LoVo (cell line): ENCODE measurements around the gene PBRM1.

Source experiments
- DNase-seq: peaks from one replicate; pipeline ENCODE4 v3.0.0-alpha.2; 2016; ENCODE audit warnings: low spot score

Gene PBRM1

DNA sequence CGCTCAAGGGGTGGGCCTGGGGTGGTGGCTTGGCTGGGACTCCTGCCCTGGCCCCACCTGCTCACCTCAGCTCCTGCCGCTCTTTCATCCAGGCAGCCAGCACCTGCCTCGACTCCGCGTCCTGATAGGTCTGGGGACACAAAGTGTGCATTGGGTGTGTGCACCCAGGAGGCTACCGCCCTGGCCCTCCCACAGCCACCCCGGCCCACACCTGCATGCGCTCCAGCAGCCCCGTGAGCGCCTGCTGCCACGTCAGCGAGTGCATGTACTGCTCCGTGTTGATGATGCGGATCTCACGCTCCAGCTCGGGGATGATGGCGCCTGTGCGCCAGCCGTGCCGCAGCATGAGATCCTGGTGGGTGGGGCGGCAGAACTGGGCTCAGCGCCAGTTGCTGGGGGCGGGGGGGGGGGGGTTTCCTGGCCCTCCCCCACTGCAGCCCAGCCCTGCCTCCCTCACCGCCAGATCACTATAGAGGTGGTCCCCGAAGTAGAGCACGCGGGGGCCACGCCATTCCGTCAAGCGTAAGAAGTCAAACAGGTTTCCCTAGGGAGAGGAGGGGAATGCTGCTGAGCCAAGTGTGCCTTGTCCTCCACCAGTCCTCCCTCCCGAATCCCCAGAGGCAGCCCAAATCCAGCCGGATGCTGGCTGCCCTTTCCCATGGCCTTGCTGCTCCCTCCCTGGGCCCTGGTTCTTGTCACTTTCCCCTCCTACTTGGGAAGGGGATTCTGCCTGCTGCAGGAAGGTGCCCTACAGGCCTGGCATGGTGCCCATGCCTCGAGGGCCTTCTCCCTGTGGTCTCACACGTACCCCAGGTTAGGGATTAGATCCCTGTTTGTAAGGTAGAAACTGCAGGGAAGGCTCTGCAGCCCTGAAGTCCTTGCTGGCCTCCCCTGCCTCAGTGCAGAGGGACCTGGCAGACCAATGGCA is 160.7 kb downstream of the PBRM1 start:
- DNase-seq, result no peak

DNA sequence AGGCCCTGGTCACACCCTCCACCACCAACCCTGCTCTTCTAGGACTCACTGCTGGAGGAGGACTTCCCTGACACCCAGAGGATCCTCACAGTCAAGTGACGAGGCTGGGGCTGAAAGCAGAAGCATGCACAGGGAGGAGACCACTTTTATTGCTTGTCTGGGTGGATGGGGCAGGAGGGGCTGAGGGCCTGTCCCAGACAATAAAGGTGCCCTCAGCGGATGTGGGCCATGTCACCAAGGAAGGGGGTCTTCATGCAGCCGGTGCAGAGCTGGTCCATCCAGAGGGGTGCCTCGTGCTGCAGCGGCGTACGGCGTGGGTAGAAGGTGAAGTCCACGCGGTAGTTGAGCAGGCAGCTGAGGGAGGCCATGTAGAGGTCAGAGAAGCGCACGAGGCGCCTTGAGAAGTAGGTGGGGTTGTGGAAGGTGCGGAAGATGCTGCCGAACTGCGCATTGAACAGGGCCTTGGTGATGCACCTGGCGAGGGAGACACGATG is 161.4 kb downstream of the PBRM1 start:
- no peak for DNase-seq

DNA sequence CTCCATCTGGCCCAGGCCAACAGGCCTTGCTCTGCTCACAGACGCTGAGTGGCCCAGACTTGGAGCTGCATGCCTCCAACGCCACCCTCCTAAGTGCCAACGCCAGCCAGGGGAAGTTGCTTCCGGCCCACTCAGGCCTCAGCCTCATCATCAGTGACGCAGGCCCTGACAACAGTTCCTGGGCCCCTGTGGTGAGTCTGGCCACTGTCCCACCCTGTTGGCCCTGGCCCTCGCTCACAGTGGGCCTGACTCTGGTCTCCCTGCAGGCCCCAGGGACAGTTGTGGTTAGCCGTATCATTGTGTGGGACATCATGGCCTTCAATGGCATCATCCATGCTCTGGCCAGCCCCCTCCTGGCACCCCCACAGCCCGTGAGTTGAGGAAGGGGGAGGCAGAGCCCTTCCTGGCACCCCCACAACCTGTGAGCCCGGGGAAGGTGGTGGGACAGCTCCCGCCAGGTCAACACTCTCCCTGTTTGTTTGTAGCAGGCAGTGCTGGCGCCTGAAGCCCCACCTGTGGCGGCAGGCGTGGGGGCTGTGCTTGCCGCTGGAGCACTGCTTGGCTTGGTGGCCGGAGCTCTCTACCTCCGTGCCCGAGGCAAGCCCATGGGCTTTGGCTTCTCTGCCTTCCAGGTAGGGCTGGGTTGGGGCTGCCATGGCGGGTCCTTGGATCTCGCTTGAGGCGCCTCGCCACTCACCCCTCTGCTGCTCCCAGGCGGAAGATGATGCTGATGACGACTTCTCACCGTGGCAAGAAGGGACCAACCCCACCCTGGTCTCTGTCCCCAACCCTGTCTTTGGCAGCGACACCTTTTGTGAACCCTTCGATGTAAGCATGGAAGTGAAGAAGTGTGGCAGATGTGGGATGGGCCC is 162.1 kb downstream of the PBRM1 start:
- no peak for DNase-seq

DNA sequence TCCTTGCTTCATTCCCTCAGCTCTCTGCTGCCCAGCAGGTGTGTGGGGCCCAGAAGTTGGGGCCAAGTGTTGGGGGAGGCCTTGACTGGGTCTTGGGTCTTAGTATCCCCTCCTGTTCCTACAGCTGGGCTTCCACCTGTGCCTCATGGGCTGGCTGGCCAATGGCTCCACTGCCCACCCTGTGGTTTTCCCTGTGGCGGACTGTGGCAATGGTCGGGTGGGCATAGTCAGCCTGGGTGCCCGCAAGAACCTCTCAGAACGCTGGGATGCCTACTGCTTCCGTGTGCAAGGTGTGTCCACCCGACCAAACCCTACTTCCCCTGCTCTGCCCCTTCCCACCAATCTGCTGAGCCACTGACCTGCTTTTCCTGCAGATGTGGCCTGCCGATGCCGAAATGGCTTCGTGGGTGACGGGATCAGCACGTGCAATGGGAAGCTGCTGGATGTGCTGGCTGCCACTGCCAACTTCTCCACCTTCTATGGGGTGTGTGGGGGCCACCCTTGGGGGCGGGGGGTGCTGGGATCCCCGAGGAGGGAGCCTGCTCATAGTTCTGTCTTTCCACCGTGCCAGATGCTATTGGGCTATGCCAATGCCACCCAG is 163.0 kb downstream of the PBRM1 start:
- DNase-seq, result no peak

DNA sequence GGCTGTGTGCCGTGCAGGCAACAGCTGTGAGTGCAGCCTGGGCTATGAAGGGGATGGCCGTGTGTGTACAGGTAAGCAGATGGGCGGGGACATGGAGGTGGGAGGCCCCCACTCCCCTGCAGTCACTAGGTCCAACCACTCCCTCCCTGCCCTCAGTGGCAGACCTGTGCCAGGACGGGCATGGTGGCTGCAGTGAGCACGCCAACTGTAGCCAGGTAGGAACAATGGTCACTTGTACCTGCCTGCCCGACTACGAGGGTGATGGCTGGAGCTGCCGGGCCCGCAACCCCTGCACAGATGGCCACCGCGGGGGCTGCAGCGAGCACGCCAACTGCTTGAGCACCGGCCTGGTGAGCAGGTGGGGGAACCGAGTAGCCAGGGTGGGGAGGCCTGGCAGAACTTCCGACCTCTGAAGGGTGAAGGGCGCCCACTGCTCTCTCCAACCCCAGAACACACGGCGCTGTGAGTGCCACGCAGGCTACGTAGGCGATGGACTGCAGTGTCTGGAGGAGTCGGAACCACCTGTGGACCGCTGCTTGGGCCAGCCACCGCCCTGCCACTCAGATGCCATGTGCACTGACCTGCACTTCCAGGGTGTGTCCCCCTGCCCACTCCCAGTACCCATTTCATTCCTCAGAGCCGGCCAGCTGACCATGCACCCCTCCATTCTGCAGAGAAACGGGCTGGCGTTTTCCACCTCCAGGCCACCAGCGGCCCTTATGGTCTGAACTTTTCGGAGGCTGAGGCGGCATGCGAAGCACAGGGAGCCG is 163.6 kb downstream of the PBRM1 start:
- no peak for DNase-seq

DNA sequence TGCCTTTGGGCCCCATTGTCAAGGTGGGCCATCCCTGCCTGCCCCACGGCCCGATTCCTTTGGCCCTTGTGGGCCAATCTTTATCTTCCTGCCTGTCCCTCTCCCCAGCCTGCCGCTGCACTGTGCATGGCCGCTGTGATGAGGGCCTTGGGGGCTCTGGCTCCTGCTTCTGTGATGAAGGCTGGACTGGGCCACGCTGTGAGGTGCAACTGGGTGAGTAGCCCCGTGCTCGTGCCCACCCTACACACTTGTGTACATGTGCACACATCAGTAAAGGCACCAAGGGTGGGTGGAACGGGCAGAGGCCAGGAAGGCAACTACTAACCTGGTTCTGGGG is 164.3 kb downstream of the PBRM1 start:
- no peak for DNase-seq

DNA sequence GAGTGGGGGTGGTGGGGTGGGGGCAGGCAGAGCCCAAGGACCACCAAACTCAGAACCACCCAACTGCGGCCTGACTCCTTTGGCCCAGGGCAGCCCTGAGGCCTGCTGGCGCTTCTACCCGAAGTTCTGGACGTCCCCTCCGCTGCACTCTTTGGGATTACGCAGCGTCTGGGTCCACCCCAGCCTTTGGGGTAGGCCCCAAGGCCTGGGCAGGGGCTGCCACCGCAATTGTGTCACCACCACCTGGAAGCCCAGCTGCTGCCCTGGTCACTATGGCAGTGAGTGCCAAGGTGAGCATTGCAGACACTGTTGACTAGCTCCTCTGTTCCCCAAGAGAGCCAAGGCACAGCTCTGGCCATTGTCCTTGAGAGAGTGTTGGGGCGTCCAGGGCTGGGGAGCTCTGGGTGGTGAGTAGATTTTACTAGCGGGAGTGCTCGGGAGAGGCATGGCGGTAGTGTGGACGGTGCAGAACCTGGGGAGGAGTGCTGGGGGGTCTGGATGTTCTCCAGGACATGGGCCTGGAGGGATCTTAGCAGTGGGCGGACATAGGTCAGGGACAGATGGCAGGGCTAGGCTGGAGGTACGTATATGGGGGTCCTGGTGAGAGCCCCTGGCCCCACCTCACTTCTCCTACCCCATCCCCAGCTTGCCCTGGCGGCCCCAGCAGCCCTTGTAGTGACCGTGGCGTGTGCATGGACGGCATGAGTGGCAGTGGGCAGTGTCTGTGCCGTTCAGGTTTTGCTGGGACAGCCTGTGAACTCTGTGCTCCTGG is 164.8 kb downstream of the PBRM1 start:
- no peak for DNase-seq

DNA sequence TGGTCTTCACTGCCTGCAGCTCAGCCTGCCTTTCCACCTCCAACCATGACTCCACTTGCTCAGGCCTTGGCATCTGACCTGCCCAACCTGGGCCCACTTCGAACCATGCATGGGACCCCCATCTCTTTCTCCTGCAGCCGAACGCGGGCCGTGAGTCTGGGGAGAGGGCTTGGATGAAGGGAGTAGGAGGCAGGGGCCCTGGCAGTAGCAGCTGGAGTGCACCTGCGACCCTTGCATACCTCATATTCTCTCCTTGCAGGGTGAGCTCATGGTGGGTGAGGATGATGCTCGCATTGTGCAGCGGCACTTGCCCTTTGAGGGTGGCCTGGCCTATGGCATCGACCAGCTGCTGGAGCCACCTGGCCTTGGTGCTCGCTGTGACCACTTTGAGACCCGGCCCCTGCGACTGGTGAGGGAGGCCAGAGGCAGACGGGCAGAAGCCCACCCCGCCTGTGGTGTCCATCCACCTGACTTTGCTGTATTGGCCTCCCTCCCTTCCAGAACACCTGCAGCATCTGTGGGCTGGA is 165.5 kb downstream of the PBRM1 start:
- DNase-seq, result no peak

DNA sequence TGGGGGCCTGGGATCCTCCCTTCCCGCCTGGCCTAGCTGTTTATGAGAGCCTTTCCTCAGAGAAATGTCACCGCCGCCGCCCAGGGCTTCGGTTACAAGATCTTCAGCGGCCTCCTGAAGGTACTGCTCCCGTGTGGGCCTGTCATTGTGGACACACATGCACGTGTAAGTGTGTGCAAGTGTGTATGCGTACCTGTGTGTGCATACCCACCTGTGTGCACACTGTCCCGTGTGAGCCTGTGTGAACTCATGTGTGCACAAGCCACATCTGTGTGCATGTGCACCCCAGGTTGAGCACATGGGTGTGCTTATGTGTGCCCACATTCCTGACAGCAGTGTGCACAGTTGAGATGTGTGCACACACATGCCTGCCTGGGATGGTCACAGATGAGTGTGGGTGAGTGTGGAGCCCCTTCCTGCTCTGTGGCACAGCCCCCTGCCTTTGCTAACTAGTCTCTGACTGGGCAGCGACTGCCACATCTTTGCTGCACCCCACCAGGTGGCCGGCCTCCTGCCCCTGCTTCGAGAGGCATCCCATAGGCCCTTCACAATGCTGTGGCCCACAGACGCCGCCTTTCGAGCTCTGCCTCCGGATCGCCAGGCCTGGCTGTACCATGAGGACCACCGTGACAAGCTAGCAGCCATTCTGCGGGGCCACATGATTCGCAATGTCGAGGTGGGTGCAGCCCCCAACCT is 166.1 kb downstream of the PBRM1 start:
- no peak for DNase-seq

DNA sequence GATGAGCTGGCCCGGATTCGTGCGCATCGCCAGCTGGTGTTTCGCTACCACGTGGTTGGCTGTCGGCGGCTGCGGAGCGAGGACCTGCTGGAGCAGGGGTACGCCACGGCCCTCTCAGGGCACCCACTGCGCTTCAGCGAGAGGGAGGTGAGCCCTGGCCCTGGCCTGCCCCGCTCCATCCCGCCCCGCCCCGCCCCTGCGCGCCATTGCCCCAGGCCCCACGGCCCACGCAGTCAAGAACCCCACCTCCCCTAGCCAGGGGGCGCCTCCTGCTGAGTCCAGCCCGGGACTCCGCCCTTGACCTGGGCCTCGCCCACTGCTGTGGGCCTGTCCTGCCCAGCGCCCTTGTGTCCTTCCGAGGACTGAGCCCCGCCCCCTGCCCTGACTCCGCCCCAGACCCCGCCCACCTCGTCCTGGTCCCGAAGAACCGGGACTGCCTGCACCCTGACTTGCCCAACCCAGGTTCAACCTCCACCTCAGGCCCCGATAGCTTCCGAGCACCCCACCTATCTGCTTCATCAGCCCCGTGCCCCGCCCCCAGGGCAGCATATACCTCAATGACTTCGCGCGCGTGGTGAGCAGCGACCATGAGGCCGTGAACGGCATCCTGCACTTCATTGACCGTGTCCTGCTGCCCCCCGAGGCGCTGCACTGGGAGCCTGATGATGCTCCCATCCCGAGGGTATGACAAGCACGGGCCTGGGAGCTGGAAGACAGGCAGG is 166.8 kb downstream of the PBRM1 start:
- DNase-seq, result no peak

DNA sequence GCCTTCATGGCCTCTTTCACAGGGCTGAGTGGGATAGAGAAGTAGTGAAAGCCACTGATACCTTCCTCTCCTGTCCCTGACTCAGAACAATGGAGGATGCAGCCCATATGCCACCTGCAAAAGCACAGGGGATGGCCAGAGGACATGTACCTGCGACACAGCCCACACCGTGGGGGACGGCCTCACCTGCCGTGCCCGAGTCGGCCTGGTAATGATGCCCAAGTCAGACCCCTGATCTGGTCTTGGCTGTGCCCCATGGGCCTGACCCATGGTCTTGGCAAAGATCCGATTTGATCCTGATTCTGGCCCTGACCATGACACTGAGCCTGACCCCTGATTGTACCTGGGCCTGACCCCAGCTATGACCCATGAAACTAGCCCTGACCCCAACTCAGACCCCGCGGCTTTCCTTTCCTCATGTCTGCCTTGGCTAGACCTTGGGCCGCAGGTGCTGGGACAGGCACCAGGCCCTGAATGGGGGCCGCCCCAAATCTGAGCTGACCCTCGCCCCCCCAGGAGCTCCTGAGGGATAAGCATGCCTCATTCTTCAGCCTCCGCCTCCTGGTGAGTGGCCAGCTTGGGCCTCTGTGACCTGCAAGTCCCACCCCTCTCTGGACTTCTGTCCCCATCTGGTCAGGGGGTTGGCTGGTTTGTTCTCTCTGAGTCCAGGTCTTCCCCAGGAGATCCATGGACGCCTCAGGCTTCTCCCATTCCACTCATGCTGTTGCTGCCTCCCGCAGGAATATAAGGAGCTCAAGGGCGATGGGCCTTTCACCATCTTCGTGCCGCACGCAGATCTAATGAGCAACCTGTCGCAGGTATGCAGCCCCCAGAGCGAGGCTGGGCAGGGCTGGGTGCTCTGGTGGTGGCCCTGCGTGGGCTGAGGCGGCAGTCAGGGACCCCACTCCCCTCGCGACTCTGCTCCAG is 167.7 kb downstream of the PBRM1 start:
- DNase-seq, result no peak

DNA sequence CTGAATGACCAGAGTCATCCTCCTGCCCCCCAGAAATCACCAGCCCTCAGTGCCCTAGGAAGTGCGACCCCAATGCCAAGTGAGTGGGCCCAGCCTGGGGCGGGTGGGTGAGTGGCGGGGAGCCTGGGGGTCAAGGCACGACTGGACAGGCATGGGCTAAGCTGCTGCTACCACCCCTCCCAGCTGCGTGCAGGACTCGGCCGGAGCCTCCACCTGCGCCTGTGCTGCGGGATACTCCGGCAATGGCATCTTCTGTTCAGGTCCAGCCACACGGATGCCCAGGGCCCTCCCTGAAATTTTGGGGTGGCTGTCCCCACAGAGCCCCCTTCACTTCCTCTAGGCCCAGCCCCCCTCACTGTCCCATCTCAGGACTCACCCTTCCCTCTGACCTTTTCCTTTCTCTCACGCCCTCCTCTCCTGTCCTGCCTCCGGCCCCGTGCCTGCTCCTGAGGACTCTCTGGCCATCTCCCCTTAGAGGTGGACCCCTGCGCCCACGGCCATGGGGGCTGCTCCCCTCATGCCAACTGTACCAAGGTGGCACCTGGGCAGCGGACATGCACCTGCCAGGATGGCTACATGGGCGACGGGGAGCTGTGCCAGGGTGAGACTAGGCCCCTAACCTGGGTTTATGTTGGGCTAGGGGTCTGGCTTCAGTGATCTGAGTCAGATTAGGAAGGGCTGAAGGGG is 169.1 kb downstream of the PBRM1 start:
- no peak for DNase-seq

DNA sequence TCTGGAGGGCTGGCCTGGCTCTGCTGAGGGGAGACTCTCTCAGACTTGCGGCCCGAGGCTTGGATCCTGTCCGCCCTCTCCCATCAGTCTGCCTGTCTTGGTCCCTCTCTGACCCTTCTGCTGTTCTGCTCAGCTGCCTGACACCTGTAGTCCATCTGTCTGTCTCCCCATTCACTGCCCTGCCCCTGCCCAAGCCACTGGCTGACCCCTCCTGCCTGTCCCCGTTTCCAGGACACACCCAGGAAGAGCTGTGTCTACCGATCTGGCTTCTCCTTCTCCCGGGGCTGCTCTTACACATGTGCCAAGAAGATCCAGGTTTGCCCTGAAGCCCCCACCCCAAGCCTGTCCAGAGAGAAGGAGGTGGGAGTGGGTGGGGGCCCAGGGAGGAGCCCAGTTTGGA is 170.5 kb downstream of the PBRM1 start:
- no peak for DNase-seq

DNA sequence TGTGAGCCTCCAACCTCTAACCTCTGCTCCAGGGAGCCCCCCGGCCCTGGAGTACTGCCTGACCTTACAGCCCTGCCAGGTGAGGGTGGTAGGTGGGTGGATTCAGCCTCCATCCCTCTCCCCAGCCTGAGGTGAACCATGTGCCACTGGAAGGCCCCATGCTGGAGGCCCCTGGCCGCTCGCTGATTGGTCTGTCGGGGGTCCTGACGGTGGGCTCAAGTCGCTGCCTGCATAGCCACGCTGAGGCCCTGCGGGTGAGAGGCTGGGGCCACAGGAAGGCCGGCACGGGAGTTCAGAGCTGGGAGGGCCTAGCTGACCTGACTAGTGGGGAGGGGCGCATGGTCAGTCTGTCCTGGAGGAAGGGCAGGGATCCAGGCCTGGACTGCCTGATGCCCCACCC is 171.1 kb downstream of the PBRM1 start:
- DNase-seq, result no peak

DNA sequence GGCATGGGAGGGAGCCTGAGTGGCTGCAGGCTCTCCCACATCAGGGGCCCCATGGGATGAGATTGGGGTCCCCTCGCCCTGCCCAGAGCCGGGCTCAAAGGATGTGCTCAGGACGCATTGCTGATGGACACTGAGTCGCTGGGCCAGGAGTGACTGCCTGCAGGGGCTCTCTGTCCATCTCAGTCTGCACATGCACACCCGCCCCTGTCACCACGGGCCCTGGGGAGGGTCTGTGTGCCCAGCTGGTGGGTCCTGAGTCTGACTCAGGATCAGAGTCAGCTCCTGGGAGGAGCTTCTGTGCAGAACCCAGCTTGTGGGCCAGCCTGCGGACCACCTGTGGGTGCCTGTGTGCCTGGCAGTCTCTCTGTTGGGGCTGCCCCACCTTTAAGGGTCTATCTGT is 172.4 kb downstream of the PBRM1 start:
- DNase-seq, result no peak

DNA sequence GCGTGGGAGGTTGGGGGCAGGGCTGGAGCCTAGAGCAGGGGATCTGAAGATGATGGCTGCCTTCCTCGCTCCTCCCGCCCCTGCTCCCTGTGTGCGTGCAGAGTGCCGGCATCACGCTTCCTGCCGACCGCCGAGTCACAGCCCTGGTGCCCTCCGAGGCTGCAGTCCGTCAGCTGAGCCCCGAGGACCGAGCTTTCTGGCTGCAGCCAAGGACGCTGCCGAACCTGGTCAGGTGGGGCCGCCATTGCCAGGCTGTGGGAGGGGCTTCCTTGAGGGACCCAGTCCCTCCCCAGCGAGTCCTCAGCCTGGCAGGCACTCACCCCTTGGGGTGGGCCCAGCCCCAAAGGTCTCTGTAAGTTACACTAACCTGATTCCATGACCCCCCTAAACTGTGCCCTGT is 173.0 kb downstream of the PBRM1 start:
- DNase-seq, result no peak

DNA sequence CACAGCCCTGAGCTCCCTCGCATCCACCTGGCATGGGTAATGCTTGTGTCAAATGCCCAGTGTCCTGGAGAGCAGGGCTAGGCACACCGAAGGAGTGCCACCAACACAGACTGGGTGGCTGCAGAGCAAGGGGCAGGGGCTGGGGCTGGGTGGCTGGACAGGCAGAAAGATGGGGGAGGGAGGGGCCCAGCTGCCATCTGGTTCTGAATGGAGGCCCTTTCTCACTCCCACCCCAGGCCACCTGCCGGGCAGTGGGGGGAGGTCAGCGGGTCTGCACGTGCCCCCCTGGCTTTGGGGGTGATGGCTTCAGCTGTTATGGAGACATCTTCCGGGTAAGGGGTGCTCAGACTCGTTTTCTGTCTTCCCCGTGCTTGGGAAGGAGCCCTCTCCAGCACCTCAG is 173.6 kb downstream of the PBRM1 start:
- no peak for DNase-seq

DNA sequence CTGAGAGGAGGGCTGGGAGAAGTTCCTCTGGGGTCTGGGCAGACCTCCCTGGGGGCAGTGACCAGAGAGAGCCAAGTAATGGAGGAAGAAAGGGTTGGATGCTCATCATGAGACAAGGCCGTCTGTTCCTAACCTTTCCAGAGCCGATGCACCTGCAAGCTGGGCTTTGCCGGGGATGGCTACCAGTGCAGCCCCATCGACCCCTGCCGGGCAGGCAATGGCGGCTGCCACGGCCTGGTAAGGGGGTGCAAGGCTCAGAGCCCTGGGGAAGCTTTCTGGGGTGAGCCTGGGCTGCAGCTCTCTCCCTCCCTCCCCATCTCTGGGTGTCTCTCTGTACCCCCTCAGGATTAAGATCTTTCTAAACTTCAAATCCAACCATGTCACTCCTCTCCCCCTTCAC is 174.2 kb downstream of the PBRM1 start:
- no peak for DNase-seq
